Measurements from ENCODE around the gene ARHGEF37.
"Not testable (repeated sequence)": the region's sequence is repeated elsewhere in the genome, so short reads cannot be mapped to it uniquely, and the experiment has no call there.

The ARHGEF37 gene

GRCh38 chr5:149631506-149631905 is 50.2 kb downstream of the ARHGEF37 start:
- no peak for DNase-seq

GRCh38 chr5:149632311-149633251 is 51.3 kb downstream of the ARHGEF37 start:
- DNase-seq = no peak

DNA sequence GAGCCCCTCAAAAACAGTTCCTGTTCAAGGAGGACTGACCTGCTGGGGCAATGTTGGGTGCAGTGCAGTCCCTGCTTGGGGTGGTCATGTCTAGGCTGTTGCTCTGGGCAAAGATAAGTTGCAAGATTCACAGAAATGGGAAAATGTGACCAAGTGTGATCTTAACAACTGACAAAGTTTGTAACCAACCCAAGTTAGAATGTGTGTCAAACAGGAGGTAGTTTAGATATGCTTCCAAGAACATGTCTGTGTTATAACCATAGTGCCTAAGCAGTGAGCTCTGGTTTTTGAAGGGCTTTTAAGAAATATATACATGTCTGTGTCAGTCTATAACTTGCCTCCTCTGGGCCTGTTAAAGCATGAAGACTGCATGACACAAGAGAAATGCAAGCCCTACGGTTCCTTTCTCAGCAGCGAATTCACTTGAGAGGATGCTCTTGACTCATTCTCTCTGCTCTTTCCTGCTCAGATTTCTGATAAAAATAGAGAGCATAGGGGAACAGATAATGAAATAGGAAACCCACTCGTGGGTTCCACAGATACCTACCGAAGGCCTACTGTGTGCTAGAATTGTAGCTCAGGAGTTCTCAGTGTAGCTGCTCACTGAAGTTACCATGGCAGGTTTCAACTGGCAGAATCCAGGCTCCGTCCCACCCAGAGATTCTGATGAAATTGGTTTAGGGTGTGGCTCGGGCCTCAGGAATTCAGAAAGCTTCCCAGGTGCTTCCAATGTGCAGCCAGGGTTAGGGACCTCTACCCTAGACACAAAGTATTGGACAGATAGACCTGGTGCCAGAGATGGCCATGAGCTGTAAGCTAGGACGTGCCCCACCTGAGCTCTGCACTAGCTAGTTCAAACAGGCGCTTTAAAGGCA is 52.4 kb downstream of the ARHGEF37 start:
- no peak for DNase-seq

GRCh38 chr5:149635394-149635793 is 54.1 kb downstream of the ARHGEF37 start:
- no peak for DNase-seq

DNA sequence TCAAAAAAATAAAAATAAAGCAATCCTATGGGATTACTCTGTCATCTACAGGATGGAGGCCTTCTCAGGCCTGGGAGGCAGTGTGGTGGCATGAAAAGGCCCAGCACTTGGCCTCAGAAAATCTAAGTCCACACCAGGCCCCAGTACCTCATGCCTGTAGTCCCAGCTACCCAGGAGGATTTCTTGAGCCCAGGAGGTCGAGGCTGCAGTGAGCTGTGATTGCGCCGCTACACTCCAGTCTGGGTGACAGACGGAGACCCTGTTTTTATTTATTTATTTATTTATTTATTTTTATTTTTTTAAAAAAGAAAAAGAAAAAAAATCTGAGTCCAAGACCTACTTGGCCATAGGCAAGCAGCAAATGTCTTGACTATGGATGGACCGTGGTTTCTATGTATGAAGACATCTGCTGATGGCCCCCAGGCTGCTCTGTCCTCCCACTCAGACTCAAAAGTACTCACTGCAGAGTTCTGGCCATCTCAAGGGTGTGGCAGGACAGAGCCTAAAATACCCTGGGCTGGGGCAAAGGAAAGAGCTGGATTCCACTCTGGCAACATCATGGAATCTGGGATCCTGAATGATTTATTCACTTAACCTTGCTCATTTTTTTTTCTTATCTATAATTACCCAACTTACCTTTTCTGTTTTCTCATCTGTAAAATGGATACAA is 55.0 kb downstream of the ARHGEF37 start:
- DNase-seq = no peak

DNA sequence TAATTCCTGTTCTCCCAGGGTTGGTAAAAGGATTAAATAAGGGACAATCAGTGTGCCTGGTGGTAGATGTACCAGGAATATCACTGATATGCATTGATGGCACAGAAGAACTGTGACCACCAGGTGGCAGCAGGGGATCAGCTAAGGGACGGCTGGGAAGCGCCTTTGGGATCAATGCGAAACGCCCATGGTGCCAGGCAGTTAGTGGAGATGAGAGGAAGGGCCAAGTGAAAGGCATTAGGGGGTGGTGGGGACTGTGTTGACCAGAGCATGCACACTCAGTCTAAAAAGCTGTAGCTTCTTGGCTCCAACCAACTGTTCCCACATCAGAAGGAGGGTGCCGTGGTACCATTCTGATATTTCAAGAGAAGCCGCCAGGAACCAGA is 55.6 kb downstream of the ARHGEF37 start:
- DNase-seq = peak in 1 of 2 donors; percentile 67

GRCh38 chr5:149638136-149638535 is 56.8 kb downstream of the ARHGEF37 start:
- DNase-seq = no peak

DNA sequence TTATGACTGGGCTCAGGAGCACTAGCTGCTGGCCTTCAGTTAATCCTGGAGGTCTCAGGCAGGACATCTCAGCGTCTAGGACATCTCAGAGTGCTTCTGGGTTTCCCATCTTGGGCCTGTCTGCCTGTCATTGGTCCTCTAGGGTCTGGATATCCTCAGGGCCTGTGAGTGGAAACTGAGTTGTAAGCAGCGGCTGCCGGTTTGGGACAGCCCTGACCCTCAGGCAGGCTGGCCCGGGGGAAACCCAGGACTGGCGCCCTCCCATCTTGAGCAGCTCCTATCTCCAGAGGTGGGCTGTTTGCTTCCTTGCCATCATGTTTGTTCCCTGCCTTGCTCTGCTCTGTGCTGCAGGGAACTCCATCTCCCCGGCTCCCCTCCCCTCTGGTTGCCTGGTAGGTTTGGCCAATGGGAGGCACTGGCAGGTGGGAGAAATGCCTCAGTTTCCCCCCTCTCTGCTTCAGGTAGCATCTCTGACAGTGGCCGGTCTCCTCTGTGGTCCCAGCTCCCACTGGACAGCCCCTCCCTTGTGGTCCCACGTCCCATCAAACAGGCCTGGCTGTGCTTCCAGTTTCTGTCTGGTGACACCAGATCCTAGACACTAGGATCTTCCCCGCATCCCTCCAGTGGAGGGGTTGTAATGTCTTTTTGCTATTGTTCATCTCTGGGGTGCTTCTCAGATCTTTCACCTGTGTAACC is 57.4 kb downstream of the ARHGEF37 start:
- no peak for DNase-seq

DNA sequence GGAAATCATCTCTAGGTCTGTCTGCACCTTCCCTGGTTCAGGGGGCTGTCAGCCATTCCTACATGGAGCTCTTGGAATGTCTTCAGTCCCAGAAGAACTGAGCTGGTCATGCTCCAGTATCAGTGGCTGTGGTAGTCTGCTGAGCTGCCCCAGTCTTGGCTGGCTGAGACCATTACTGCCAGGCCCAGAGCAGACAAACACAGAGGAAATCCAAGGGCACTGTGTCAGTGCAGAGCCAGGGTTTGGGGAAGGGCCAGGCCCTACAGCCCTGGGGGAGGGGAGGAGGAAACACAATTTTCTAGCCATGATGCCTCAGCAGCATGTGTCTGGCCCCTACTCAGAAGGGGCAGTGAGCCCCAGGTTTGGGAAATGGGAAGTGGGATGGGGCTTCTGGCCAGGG is 58.4 kb downstream of the ARHGEF37 start:
- no peak for DNase-seq

DNA sequence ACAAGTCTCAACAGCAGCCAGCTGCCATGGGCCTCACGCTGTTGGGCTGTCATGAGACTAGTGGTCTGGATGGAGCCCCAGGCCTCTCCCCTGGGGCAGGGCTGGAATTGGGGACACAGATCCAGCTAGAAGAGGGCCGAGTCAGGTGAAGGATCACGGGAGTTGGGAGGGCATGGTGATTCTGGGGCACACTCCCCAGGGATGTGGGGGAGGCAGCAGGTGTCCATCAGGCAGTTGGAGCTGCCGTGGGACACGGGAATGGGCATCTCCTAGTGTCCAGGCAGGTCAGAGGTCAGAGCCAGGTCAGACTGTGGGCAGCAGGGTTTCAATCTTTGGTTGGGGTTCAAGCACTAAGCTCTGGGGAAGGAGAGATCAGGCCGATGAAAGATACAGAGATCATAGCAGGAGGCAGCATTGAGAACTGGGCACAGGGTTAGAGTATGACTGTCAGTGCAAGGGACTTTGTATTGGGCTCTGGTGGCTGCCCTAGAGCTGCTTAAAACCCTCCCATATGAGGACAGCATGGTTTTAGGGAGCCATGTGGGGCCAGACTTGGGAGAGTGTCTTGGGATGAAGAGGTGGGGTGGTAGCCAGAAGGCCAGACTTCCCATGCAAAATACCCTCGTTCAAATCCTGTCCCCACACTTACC is 59.2 kb downstream of the ARHGEF37 start:
- no peak for DNase-seq

DNA sequence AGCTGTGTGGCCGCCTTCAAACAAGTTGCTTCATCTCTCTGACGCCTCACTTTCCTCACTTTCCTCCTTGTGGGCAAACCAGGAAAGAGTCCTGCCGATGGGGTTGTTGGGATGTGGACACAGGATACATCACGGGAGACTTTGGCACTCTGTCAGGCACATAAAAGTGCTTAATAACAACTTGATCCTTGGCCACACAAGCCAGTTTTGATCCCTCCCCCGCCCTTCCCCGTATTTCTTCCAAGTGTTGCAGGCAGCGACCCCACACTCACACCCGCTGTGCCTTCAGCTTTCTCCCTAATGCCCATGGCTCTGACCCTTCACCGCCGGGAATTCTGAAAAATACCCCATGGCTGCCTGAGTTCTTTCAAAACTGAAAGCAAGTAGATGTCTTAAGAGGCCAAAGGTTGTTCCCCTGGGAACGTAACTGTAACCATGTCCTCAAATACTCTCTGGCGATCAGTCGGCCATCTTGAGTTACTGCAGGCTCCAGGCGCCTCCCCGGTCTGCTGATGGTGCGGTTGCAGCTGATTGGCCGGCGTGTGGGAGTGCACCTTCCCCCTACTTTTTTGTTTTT is 59.8 kb downstream of the ARHGEF37 start:
- DNase-seq = no peak

DNA sequence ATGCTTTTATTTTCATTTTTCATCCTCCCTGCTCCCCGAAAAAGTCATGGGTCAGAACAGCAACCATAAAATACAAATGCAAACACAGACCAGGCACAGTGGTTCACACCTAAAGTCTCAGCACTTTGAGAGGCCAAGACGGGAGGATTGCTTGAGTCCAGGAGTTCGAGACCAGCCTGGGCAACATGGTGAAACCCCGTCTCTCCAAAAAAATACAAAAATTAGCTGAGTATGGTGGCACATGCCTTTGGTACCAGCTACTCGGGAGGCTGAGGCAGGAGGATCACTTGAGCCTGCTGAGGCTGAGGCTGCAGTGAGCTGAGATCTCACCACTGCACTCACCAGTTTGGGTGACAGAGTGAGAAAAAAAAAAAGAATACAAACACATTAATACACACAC is 60.3 kb downstream of the ARHGEF37 start:
- no peak for DNase-seq

GRCh38 chr5:149643781-149644180 is 62.5 kb downstream of the ARHGEF37 start:
- DNase-seq = no peak

GRCh38 chr5:149644629-149645028 is 63.3 kb downstream of the ARHGEF37 start:
- DNase-seq = no peak

DNA sequence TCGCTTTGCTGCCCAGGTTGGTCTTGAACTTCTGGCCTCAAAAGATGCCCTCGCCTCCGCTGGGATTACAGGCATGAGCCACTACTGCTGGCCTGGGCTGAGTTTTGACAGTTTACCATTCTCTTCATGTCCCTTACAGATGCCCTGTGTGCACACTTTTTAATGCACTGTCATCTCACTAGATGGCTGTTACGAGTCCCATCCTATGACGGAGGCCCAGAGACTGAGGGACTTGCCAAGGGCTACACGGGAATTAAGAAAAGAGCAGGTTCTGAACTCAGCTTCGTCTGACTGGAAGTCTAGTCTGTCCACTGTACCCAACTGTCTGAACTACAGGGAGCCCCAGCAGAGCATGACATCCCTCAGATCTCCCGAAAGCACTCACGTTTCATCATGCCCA is 63.9 kb downstream of the ARHGEF37 start:
- no peak for DNase-seq

- no peak for DNase-seq
Measured at GRCh38 chr5:149645725-149646124, 64.4 kb downstream of the ARHGEF37 start.

DNA sequence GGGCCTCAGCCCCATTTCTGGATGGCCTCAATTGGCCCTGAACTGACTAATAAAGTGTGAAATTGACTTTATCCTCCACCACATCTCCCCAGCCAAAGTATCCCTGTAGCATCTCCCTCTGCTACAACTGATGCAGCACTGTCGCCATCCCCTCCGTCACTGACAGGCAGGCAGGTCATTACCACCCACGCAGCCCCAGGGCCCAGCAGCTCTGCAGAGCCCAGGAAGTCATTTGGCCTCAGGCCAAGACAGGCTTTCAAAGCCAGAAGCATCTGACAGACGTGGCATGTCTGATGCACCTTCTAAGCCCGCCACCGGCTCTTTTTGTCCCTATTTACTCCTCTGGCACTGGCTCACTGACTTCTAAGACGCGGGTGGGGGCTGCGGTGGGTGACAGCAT is 65.3 kb downstream of the ARHGEF37 start:
- peak; percentile 7 to 23 for DNase-seq

GRCh38 chr5:149647334-149647733 is 66.0 kb downstream of the ARHGEF37 start:
- no peak for DNase-seq

DNA sequence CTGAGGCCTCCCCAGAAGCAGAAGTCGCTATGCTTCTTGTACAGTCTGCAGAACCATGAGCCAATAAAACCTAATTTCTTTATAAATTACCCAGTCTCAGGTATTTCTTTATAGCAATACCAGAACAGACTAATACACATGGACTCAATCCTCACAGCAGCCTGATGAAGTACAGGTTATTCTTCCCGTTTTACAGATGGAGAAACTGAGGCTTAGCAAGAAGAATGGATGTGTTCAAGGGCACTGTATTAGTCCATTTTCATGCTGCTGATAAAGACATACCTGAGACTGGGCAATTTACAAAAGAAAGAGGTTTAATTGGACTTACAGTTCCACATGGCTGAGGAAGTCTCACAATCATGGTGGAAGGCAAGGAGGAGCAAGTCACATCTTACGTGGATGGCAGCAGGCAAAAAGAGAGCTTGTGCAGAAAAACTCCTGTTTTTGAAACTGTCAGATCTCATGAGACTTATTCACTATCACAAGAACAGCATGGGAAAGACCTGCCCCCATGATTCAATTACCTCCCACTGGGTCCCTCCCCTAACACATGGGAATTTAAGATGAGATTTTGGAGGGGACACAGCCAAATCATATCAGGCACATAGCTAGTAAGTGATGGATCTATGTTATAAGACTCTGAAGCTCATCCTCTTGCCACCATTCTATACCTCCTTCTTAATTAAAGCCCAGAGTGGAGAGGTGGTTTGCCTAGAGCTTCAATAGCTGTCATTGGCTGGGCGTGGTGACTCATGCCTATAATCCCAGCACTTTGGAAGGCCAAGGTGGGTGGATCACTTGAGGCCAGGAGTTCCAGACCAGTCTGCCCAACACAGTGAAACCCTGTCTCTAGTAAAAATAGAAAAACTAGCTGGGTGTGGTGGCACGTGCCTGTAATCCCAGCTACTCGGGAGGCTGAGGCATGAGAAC is 67.4 kb downstream of the ARHGEF37 start:
- DNase-seq = not testable (repeated sequence)

DNA sequence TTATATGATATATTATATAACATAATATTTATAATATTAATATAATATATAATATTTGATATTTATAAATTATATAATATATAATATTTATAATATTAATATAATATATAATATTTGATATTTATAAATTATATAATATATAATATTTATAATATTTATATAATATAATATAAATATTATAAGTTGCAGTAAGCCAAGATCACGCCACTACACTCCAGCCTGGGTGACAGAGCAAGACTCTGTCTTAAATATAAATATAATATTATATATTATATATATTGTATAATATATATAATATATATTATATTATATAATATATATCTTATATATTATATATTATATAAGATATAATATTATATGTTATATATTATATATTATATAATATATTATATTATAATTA is 68.4 kb downstream of the ARHGEF37 start:
- DNase-seq = not testable (repeated sequence)

DNA sequence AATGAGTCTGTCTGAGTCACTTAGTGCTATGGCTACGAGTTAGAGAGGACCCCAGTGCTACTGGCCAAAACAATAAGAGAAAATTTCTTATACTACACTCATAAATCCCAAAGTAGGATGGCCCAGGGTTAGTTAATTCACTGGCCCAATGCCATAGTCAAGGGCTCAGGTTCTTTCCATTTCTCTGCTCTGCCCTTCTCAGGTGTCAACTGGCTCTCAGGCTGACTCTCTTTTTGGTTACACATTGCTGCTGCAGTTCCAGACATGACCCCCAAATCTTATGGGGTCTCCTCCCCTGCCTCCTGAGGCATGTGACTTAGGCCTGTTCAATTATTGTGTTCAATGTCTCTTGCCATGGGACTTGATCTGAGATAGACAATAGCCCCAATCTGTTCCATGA is 70.4 kb downstream of the ARHGEF37 start:
- DNase-seq = no peak

Measured in activated CD4-positive, alpha-beta T cell treated with anti-CD3 and anti-CD28 coated beads for 4 hours (primary cell).